GM18519 (cell line): ENCODE measurements around the gene USP10.

Source experiments
- ATAC-seq: cut with Tn5 transposase; IDR thresholded peaks from one replicate; pipeline ENCODE4 v1.9.1; 2021; ENCODE audit warnings: mild to moderate bottlenecking, moderate library complexity; ENCODE audit not compliant: unreplicated experiment, low FRiP score

Gene USP10

GRCh38 chr16:84817613-84818012 lies 117.8 kb downstream of the USP10 start:
- ATAC-seq: no peak

DNA sequence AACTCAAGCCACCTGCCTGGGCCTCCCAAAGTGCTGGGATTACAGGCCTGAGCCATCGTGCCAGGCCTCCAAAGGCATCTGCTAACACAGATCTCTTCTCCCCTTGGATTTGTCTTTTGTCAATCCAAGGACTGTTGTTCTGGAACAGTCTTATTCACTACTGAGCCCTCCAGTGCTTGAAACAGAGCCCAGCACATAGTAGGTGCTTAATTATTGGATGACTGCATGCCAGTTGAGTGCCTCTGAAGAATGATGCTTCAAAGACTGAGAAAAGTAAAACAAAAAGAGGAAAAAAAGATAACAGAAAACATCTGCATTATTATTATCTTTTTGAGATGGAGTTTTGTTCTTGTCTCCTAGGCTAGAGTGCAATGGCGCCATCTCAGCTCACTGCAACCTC lies 118.3 kb downstream of the USP10 start:
- no peak for ATAC-seq

DNA sequence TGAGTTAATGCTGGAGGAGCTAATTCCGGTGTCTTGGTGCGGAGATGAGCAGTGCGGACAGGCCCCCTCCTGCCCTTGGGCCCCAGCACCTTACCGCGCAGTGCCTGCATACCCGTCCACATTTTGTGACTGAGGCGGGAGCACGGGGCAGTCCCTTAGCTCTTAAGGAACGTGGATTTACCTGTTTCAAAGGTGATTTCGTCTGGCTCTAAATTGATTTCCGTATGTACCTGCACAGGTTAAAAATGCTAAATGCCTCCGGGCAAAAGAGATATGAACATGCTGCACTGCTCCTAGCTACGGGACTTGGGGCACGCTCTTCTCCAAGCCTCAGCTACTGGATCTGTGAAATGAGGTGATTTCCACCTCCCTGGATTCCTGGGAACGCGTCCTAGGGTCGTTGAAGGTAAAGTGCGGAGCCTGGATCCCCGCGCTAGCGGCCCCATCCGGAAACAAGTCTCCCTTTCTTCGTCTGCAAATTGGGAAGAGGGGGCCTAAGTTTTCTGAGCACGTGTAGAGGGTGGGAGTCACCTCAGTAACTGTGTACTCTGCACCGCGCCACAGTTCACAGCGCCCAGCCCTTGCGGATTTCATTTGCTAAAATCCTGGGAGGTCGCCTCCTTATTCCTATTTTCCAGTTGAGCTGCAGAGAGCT lies 119.3 kb downstream of the USP10 start:
- no peak for ATAC-seq

GRCh38 chr16:84819644-84820304 lies 120.0 kb downstream of the USP10 start, which contains the start of gene CRISPLD2:
Gene CRISPLD2, plus strand, starts transcription at chr16:84819985. Its CDS starts 18,511 bp downstream, at chr16:84838496.
- no peak for ATAC-seq

DNA sequence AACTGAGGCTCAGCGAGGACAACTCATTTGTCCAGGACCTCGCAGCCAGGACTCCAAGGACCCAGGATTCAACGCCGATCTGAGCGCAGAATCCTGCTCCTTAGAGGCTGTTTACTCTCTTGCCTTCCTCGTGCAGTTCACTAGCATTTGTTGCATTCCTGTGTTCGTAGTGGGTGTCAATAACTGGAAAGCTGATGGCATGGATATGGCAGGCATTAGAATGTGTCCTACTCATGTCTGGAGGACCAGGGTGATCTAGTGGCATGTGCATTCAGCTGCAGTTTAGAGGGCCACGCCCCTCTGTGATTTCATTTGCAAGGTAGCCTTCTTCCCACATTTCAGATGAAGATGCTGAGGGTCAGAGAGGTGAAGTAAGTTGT lies 120.5 kb downstream of the USP10 start:
- no peak for ATAC-seq

DNA sequence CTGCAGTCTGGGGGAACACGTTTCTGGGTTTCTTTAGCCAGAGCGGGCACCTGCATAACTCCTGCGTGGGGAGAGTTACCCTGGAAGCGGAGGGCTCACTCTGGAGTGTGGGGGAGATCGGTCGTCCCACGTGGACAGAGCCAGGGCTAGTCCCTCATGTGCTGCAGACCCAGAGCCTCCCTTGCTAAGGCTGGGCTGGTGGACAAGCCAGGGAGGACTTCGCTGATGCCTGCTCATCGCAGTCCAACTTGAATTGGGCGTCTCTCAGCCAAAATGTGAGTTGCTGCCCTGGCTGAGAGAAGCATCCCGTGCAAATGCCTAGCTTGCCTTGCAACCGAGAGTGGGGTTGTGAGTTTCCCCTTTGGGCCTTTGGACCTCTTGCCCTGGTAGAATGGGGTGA lies 121.0 kb downstream of the USP10 start:
- ATAC-seq: no peak

DNA sequence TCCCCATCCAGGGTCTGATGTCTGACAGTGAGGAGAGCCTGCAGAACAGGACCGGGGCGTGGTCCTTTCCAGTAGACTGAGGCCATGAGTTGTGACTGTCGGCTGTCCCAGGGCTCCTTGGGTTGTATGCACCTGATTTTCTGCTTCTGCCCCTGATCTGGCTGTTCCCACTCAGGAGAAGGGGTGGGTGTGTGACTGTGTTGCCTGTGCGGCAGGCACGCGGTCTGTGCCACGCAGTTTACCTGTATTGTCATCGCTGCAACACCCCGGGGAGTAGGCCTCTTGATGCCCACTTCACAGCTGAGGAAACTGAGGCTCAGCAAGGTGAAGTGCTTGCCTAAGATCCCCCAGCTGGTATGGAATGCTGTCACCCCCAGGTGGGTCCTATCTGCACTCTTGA lies 121.4 kb downstream of the USP10 start:
- no peak for ATAC-seq

DNA sequence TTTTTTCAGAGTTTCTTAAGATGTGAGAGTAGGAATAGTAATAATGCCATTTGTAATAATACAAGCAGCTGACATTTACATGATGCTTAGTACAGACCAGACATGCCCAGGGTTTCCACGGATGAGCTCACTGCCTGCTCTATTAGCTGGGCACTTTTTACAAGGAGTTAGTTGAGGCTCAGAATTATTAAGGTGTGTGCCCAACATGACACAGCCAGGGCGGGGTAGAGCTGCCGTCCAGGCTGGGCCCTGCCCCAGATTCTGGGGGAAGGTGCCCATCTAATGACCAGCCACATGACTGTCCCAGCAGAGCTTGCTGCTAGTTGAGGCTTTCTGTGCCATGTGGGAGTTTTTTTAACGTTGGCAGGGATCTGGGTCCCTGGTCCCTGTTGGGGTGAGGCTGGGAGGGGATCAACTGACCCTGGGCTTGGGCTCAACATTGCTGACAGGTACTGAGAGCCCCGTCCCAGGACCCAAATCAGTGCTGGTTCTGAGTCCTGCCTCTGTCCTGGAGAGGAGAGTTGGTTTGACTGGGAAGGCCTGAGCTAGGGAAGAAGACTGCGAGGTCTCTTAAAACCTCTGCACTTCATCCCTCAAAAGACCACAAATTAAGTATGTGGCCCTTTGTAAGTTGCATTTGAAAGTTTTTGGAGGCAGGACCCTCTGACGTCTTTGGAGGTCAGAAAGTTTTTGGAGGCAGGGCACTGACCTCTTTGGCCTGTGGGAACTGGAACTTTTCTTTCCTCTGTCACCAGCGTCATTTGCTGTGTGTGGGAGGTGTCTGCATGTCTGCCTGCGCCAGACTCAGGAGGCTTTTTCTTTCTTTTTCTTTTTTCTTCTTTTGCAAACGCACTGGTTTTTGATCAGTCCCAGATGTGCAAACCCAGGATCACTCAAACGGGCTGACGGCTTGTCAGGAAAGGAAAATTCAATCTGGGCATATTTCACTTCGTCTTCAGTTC lies 122.2 kb downstream of the USP10 start:
- no peak for ATAC-seq

- no peak for ATAC-seq
Observed at GRCh38 chr16:84822990-84823389, 123.2 kb downstream of the USP10 start.

DNA sequence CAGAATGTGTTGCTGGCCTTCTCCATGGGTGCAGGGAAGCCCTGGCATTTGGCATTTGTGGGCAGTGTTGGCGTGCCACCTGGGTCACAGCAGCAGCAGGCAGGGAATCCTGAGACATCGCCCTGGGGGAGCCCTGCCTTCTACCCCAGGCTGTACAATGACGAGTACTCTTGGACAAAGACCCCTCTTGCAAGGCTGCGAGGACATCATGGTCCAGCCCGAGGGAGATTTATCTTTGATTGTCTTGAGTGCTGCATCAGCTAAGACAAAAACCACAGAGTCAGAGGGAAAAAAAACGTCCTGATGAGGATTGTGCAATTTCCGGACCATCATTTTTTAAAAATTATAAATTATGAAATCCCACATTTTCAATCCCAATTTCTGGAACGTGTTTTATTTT lies 123.7 kb downstream of the USP10 start:
- no peak for ATAC-seq

DNA sequence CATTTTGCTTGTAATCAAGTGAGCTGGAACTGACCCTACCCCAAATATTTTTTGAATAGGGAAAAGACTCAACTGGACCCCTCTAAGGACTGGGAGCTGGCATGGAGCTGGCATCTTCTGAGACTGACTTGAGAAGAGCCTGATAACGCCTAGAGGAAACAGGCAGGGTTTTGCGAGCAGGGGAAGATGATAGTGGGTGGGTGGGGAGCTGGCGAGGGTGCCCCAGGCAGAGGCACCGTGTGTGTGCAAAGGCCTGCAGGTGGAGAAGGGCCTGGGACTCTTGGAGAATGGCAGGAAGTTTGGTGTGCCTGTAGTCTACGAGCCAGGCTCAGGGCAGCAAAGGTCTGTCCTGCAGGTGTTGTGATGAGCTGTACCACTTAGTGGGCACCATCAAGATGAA lies 124.1 kb downstream of the USP10 start:
- no peak for ATAC-seq

GRCh38 chr16:84825896-84826557 lies 126.2 kb downstream of the USP10 start:
- ATAC-seq: no peak

DNA sequence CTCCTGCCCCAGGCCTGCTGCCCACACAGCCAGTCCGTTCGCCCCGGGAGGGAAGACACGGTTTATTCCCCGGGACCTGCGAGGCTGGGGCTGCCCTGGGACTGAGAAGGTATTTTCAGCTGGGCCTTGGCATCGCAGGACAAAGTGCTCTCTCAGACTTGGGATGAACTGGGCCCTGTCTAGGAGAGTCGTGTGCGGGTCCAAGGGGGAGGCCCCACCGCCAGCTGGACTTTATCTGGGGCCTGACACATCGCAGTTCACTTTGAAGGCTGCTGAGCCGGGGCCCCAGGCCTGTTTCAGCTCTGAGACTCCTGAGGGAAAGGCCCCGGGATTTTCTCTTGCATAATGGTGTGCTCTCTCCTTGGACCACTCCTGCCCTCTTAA lies 126.8 kb downstream of the USP10 start:
- no peak for ATAC-seq

GRCh38 chr16:84827131-84827574 lies 127.4 kb downstream of the USP10 start:
- ATAC-seq: no peak

- no peak for ATAC-seq
Observed at GRCh38 chr16:84827897-84828296, 128.1 kb downstream of the USP10 start.

GRCh38 chr16:84828322-84828721 lies 128.5 kb downstream of the USP10 start:
- ATAC-seq: no peak
